DND-41 (cell line): ENCODE data around the gene COL26A1.

Experiments
- EZH2 ChIP-seq: IDR thresholded peaks from 3 replicates; pipeline ENCODE4 v1.6.1; 2012; ENCODE audit warnings: borderline replicate concordance, low read depth, mild to moderate bottlenecking, moderate library complexity, low read length, inconsistent platforms; ENCODE audit not compliant: severe bottlenecking
- TF ChIP-seq, protein P1 (sequence below): IDR thresholded peaks from 2 replicates; pipeline ENCODE4 v1.5.1; 2012; ENCODE audit warnings: borderline replicate concordance, low read length, moderate library complexity, mild to moderate bottlenecking; ENCODE audit not compliant: poor library complexity, severe bottlenecking; ENCODE audit errors: extremely low read depth

DNA sequence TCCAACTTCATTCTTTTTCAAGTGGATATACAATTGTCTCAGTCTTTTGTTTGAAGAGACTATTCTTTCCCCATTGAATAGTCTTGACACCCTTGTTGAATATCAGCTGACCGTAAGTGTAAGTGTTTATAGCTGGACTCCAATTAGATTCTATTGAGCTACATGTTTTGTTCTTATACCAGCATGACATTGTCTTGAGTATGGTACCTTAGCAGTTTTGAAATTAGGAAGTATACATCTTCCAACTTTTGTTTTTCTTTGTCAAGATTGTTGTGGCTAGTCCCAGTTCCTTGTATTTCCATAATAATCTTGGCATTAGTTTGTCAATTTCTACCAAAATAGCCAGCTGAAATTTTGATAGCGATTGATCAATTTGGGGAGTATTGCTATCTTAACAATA is 209.5 kb downstream of the COL26A1 start:
- TF ChIP-seq, protein P1, sequence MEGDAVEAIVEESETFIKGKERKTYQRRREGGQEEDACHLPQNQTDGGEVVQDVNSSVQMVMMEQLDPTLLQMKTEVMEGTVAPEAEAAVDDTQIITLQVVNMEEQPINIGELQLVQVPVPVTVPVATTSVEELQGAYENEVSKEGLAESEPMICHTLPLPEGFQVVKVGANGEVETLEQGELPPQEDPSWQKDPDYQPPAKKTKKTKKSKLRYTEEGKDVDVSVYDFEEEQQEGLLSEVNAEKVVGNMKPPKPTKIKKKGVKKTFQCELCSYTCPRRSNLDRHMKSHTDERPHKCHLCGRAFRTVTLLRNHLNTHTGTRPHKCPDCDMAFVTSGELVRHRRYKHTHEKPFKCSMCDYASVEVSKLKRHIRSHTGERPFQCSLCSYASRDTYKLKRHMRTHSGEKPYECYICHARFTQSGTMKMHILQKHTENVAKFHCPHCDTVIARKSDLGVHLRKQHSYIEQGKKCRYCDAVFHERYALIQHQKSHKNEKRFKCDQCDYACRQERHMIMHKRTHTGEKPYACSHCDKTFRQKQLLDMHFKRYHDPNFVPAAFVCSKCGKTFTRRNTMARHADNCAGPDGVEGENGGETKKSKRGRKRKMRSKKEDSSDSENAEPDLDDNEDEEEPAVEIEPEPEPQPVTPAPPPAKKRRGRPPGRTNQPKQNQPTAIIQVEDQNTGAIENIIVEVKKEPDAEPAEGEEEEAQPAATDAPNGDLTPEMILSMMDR, result no peak
- no peak for TF ChIP-seq EZH2
